ENCODE measurements around the gene TRAF2. TPM values are rescaled to one million over a fixed set of nuclear protein-coding genes. Genes with fewer than 3 reads are reported as not detected.
A peak's percentile ranks its signal among the peaks of the same experiment; 100 is the strongest.

TRAF2 gene
- total and polyA plus RNA-seq, 2 donors (not counting 1 experiment from before 2014, with no cell fraction given), result 25.5 to 54.5 TPM

DNA sequence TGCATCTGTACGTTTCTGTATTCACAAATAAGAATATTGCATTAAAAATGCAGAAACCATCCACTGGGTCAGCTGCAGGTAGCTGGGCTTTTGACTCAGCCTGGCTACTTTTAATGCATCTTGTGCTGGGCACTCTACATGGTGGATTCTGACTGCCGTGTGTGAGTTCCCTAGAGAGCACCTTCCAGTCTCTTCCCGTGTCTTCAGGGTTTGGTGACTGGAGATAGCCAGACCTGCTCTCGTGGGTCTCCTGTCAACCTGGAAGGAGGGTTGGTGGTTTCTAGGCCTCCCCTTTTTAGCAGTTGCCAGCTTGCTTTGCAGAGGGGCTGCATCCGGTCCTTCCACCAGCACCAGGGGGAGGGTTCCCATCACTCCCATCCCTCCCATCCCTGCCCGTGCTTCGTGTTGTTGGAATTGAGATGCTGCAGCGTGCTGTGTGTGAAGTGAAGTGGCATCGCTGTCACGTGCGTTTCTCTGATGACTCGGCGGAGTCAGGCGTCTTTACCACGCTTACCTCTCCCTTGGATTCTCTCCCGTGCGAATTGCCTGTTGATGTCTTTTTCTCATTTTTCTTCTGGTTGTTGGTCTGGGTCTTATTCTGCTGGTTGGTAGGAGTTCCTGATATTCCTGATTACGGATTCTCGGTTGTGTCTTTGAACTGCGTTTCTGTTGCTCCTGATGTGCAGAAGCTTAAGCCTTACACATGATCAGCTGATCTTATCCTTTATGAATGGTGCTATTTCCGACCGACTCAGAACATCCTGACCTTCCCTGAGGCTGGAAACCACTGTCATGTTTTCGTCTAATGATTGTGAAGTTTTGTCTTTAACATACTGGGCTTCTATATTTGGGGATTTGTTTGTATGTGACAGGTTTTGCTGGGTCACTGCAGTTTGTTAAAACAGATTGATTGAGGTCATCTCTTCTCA, 41.3 kb downstream of the TRAF2 start:
- POLR2A ChIA-PET, result interaction anchor here (0.5 kb wide), 1 partner anchor 276 kb away, joined by 3 read pairs; no protein-coding TSS in a partner anchor
- Histone ChIP-seq H3K4me1 (ENCODE audit: control insufficient read depth in 2 of 2, insufficient read depth in 2 of 2, low read length in 2 of 2) (no peaks in the 10 kb centered on the region), H3K9me3 (ENCODE audit: control extremely low read depth in 1 of 3, control insufficient read depth in 2 of 3, insufficient read depth in 1 of 3, low read length in 2 of 3) (no peaks in the 10 kb centered on the region), H3K9ac (ENCODE audit: low read length) (no peak overlapping the region), H4K20me1 (ENCODE audit: control insufficient read depth, insufficient read depth, low read length, poor library complexity, severe bottlenecking) (no peaks in the 10 kb centered on the region), H3K4me2 (replicated peaks; ENCODE audit: low read depth, low read length, poor library complexity, severe bottlenecking) (no peak overlapping the region), H3K36me3 (replicated peaks in 1 of 2; ENCODE audit: control extremely low read depth in 1 of 2, control insufficient read depth in 1 of 2, extremely low read depth in 1 of 2, insufficient read depth in 2 of 2, low read length in 1 of 2) (peaks cover 0 to 34% of the 10 kb centered on the region in 2 experiments), H3K27ac (ENCODE audit: low read length in 2 of 2) (no peak overlapping the region), H3K27me3 (replicated peaks in 1 of 4; ENCODE audit: control extremely low read depth in 1 of 4, control insufficient read depth in 3 of 4, insufficient read depth in 4 of 4, low read length in 3 of 4) (no peaks in the 10 kb centered on the region), H3K4me3 (ENCODE audit: control extremely low read depth in 1 of 5, extremely low read depth in 1 of 5, insufficient read depth in 1 of 5, low read depth in 2 of 5, low read length in 4 of 5) (no peak overlapping the region), H2AFZ (ENCODE audit: insufficient read depth, low read depth, low read length, poor library complexity, severe bottlenecking) (no peak overlapping the region), H3K79me2 (ENCODE audit: control insufficient read depth, insufficient read depth, low read length) (peaks cover 4% of the 10 kb centered on the region)
- TF ChIP-seq, protein P1, sequence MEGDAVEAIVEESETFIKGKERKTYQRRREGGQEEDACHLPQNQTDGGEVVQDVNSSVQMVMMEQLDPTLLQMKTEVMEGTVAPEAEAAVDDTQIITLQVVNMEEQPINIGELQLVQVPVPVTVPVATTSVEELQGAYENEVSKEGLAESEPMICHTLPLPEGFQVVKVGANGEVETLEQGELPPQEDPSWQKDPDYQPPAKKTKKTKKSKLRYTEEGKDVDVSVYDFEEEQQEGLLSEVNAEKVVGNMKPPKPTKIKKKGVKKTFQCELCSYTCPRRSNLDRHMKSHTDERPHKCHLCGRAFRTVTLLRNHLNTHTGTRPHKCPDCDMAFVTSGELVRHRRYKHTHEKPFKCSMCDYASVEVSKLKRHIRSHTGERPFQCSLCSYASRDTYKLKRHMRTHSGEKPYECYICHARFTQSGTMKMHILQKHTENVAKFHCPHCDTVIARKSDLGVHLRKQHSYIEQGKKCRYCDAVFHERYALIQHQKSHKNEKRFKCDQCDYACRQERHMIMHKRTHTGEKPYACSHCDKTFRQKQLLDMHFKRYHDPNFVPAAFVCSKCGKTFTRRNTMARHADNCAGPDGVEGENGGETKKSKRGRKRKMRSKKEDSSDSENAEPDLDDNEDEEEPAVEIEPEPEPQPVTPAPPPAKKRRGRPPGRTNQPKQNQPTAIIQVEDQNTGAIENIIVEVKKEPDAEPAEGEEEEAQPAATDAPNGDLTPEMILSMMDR (IDR thresholded peaks at IDR 0.05), result no peak
- no peak for TF ChIP-seq EZH2 (IDR thresholded peaks at IDR 0.05; ENCODE audit: borderline replicate concordance, insufficient read depth, low read depth, low read length, poor library complexity, severe bottlenecking)
- no peaks in the 10 kb centered on the region for H3K4me1 Mint-ChIP-seq
- DNase-seq, result no peak
- 91% methylated on average over 12 of the region's 23 CpGs for WGBS (ENCODE audit: insufficient coverage)
- no peaks in the 10 kb centered on the region for H3K27me3 Mint-ChIP-seq
- H3K27ac Mint-ChIP-seq, result no peak overlapping the region
- H3K4me3 Mint-ChIP-seq, result no peak overlapping the region
- CTCF ChIA-PET, result interaction anchor here (1.8 kb wide), 1 partner anchor 85 kb away, joined by 5 read pairs; the partner anchor contains the start of gene AJM1
- no peaks in the 10 kb centered on the region for H3K9me3 Mint-ChIP-seq (ENCODE audit: insufficient read depth)
- ATAC-seq (ENCODE audit: low read depth), result no peak
- intact Hi-C loops (cut with micrococcal nuclease), result no loop called here

- Histone ChIP-seq H3K27me3 (replicated peaks in 1 of 4; ENCODE audit: control extremely low read depth in 1 of 4, control insufficient read depth in 3 of 4, insufficient read depth in 4 of 4, low read length in 3 of 4) (no peaks in the 10 kb centered on the region), H3K79me2 (ENCODE audit: control insufficient read depth, insufficient read depth, low read length) (no peaks in the 10 kb centered on the region), H3K27ac (ENCODE audit: low read length in 2 of 2) (no peak overlapping the region), H3K4me3 (ENCODE audit: control extremely low read depth in 1 of 5, extremely low read depth in 1 of 5, insufficient read depth in 1 of 5, low read depth in 2 of 5, low read length in 4 of 5) (no peak overlapping the region), H3K9ac (ENCODE audit: low read length) (no peak overlapping the region), H3K36me3 (replicated peaks in 1 of 2; ENCODE audit: control extremely low read depth in 1 of 2, control insufficient read depth in 1 of 2, extremely low read depth in 1 of 2, insufficient read depth in 2 of 2, low read length in 1 of 2) (peaks cover 0 to 30% of the 10 kb centered on the region in 2 experiments), H2AFZ (ENCODE audit: insufficient read depth, low read depth, low read length, poor library complexity, severe bottlenecking) (no peak overlapping the region), H3K9me3 (ENCODE audit: control extremely low read depth in 1 of 3, control insufficient read depth in 2 of 3, insufficient read depth in 1 of 3, low read length in 2 of 3) (no peaks in the 10 kb centered on the region), H4K20me1 (ENCODE audit: control insufficient read depth, insufficient read depth, low read length, poor library complexity, severe bottlenecking) (peaks cover under 1% of the 10 kb centered on the region), H3K4me2 (replicated peaks; ENCODE audit: low read depth, low read length, poor library complexity, severe bottlenecking) (no peak overlapping the region), H3K4me1 (ENCODE audit: control insufficient read depth in 2 of 2, insufficient read depth in 2 of 2, low read length in 2 of 2) (no peaks in the 10 kb centered on the region)
- CTCF ChIA-PET, result no interaction called here
- intact Hi-C loops (cut with micrococcal nuclease), result no loop called here
- TF ChIP-seq, protein P1 (IDR thresholded peaks at IDR 0.05), result no peak
- TF ChIP-seq EZH2 (IDR thresholded peaks at IDR 0.05; ENCODE audit: borderline replicate concordance, insufficient read depth, low read depth, low read length, poor library complexity, severe bottlenecking), result no peak
- Mint-ChIP-seq H3K27me3 (no peaks in the 10 kb centered on the region), H3K27ac (peak overlapping the region; percentile 53), H3K9me3 (ENCODE audit: insufficient read depth) (no peaks in the 10 kb centered on the region), H3K4me3 (no peak overlapping the region), H3K4me1 (no peaks in the 10 kb centered on the region)
- peak; percentile 10 for ATAC-seq (ENCODE audit: low read depth)
- 90% methylated on average over 9 of the region's 9 CpGs for WGBS (ENCODE audit: insufficient coverage)
- POLR2A ChIA-PET, result no interaction called here
- no peak for DNase-seq
Observed at GRCh38 chr9:136928591-136928990, 42.3 kb downstream of the TRAF2 start.
